Measurements from ENCODE around the gene EN1. TPM values are rescaled to one million over a fixed set of nuclear protein-coding genes. Genes with fewer than 3 reads are reported as not detected.

Gene EN1
- total RNA-seq, 1 experiment from 2014 or later: not detected

- ChIA-PET CTCF (no interaction called here), RAD21 (ENCODE audit: low non-redundant PET in 1 of 2, low total read pairs in 2 of 2, uncharacterized antibody in 2 of 2, unreplicated experiment in 2 of 2) (no interaction called here), POLR2A (no interaction called here)
- H3K27me3 ChIP-seq (ENCODE audit: insufficient read depth, low read length): peaks cover 49% of the 10 kb centered on the region
- no peak overlapping the region for H2AFZ ChIP-seq (ENCODE audit: low read depth, low read length, poor library complexity, severe bottlenecking)
- H3K36me3 ChIP-seq (ENCODE audit: control insufficient read depth in 1 of 2, insufficient read depth in 2 of 2, low read length in 2 of 2): no peaks in the 10 kb centered on the region
- no peak overlapping the region for H3K4me3 ChIP-seq (replicated peaks in 1 of 2; ENCODE audit: low read depth in 1 of 2, low read length in 2 of 2)
- no peak overlapping the region for H3K27ac ChIP-seq (ENCODE audit: low read depth, low read length)
- H3K4me1 ChIP-seq (ENCODE audit: control insufficient read depth in 1 of 2, insufficient read depth in 2 of 2, low read length in 2 of 2): no peaks in the 10 kb centered on the region
- ATAC-seq (no peak; the same call in 1 of the 2 replicates), DNase-seq (ENCODE audit: low read depth, low spot score) (no peak)
- no peak overlapping the region for H3K9ac ChIP-seq (ENCODE audit: low read length)
- H3K9me2 ChIP-seq (ENCODE audit: insufficient read depth): no peaks in the 10 kb centered on the region
- TF ChIP-seq RAD21 (IDR thresholded peaks at IDR 0.05; ENCODE audit: low read depth) (0 out of 2 replicates have a peak, but pooled peaks have one; percentile 20), CTCF (IDR thresholded peaks at IDR 0.05 in 2 of 3, conservative IDR thresholded peaks at IDR 0.05 in 1 of 3; ENCODE audit: borderline replicate concordance in 1 of 3, insufficient read depth in 1 of 3, low read depth in 2 of 3, low read length in 2 of 3) (0 out of 6 replicates have a peak, but pooled peaks of 1 of the 3 experiments have one; percentile 4), SP1 (IDR thresholded peaks at IDR 0.05; ENCODE audit: low read depth) (no peak), ZFX (IDR thresholded peaks at IDR 0.05) (no peak)
- H3K9me3 ChIP-seq (ENCODE audit: control insufficient read depth in 1 of 2, insufficient read depth in 1 of 2, low read depth in 1 of 2, low read length in 2 of 2): no peaks in the 10 kb centered on the region
- no peaks in the 10 kb centered on the region for H4K20me1 ChIP-seq (ENCODE audit: insufficient read depth)
- intact Hi-C loops (cut with micrococcal nuclease): no loop called here
- no TSS peak for BruUV-seq (replicated peaks)
- no peaks in the 10 kb centered on the region for H3K79me2 ChIP-seq (ENCODE audit: insufficient read depth, low read length)
- H3K4me2 ChIP-seq (ENCODE audit: low read length): no peak overlapping the region
Observed at GRCh38 chr2:118815314-118815713, 32.1 kb downstream of the EN1 start.

DNA sequence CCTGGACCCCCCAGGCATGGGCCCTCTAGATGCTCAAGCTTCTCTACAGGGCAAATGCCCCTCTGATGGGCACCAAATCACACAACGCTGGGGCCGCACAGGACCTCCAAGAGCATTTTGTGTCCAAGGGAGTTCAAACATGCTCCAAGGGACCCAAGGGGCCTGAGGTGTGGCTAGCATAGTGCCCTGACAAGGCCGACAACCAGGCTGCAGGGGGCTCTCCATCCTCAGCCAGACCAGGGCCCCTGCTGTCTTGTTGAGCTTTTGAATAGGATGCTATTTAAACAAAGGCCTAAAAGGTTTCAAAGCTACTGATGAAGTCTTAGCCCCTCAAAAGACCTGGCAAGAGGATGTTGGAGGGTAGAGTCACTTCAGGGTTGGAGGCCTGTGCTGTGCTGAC lies 33.1 kb downstream of the EN1 start:
- H2AFZ ChIP-seq (ENCODE audit: low read depth, low read length, poor library complexity, severe bottlenecking): no peak overlapping the region
- no peaks in the 10 kb centered on the region for H3K36me3 ChIP-seq (ENCODE audit: control insufficient read depth in 1 of 2, insufficient read depth in 2 of 2, low read length in 2 of 2)
- ChIA-PET CTCF (no interaction called here), POLR2A (no interaction called here), RAD21 (ENCODE audit: low non-redundant PET in 1 of 2, low total read pairs in 2 of 2, uncharacterized antibody in 2 of 2, unreplicated experiment in 2 of 2) (no interaction called here)
- H3K4me2 ChIP-seq (ENCODE audit: low read length): no peak overlapping the region
- H3K4me1 ChIP-seq (ENCODE audit: control insufficient read depth in 1 of 2, insufficient read depth in 2 of 2, low read length in 2 of 2): no peaks in the 10 kb centered on the region
- H3K27me3 ChIP-seq (ENCODE audit: insufficient read depth, low read length): peaks cover 48% of the 10 kb centered on the region
- no TSS peak for BruUV-seq (replicated peaks)
- DNase-seq (ENCODE audit: low read depth, low spot score) (no peak), ATAC-seq (no peak)
- intact Hi-C loops (cut with micrococcal nuclease): no loop called here
- H3K9me3 ChIP-seq (ENCODE audit: control insufficient read depth in 1 of 2, insufficient read depth in 1 of 2, low read depth in 1 of 2, low read length in 2 of 2): no peaks in the 10 kb centered on the region
- TF ChIP-seq EZH2phosphoT487 (IDR thresholded peaks at IDR 0.05; ENCODE audit: borderline replicate concordance): no peak
- TF ChIP-seq TCF7L2 (IDR thresholded peaks at IDR 0.05; ENCODE audit: borderline replicate concordance, extremely low read depth, insufficient read depth, insufficient read length): no peak
- no peak for TF ChIP-seq POLR2A (IDR thresholded peaks at IDR 0.05; ENCODE audit: borderline replicate concordance, extremely low read depth, insufficient read depth, insufficient read length)
- no peak for TF ChIP-seq ELF1 (IDR thresholded peaks at IDR 0.05; ENCODE audit: borderline replicate concordance, low read depth)
- TF ChIP-seq SIN3A (IDR thresholded peaks at IDR 0.05; ENCODE audit: low read depth): no peak
- TF ChIP-seq RAD21 (IDR thresholded peaks at IDR 0.05; ENCODE audit: low read depth): no peak
- no peak for TF ChIP-seq ZFX (IDR thresholded peaks at IDR 0.05)
- no peak for TF ChIP-seq FOSL1 (IDR thresholded peaks at IDR 0.05; ENCODE audit: low read depth)
- no peak for TF ChIP-seq MAX (IDR thresholded peaks at IDR 0.05)
- TF ChIP-seq JUND (IDR thresholded peaks at IDR 0.05): no peak
- no peak for TF ChIP-seq SP1 (IDR thresholded peaks at IDR 0.05; ENCODE audit: low read depth)
- TF ChIP-seq CTCF (IDR thresholded peaks at IDR 0.05 in 2 of 3, conservative IDR thresholded peaks at IDR 0.05 in 1 of 3; ENCODE audit: borderline replicate concordance in 1 of 3, insufficient read depth in 1 of 3, low read depth in 2 of 3, low read length in 2 of 3): no peak
- TF ChIP-seq ZNF274 (IDR thresholded peaks at IDR 0.05; ENCODE audit: low read depth, low read length): no peak
- H4K20me1 ChIP-seq (ENCODE audit: insufficient read depth): no peaks in the 10 kb centered on the region
- no peaks in the 10 kb centered on the region for H3K79me2 ChIP-seq (ENCODE audit: insufficient read depth, low read length)
- H3K9ac ChIP-seq (ENCODE audit: low read length): no peak overlapping the region
- H3K9me2 ChIP-seq (ENCODE audit: insufficient read depth): no peaks in the 10 kb centered on the region
- H3K27ac ChIP-seq (ENCODE audit: low read depth, low read length): no peak overlapping the region
- no peak overlapping the region for H3K4me3 ChIP-seq (replicated peaks in 1 of 2; ENCODE audit: low read depth in 1 of 2, low read length in 2 of 2)
